ENCODE results near the gene FAM89B.
"Not testable (repeated sequence)": the region's sequence is repeated elsewhere in the genome, so short reads cannot be mapped to it uniquely, and the experiment has no call there.

GRCh38 chr11:65522718-65523630, 49.4 kb upstream of the FAM89B start:
- TF ChIP-seq CTCF (IDR thresholded peaks at IDR 0.05; ENCODE audit: insufficient read depth, low read depth, low read length); EZH2 (IDR thresholded peaks at IDR 0.05; ENCODE audit: insufficient read depth, low read length): not testable (repeated sequence)

Data from astrocyte (in vitro differentiated cells and primary cell).